ENCODE data around the gene SLC37A2. TPM values are rescaled to one million over a fixed set of nuclear protein-coding genes. Genes with fewer than 3 reads are reported as not detected.

The SLC37A2 gene
- total RNA-seq, 1 experiment from 2014 or later = 5.1 TPM

DNA sequence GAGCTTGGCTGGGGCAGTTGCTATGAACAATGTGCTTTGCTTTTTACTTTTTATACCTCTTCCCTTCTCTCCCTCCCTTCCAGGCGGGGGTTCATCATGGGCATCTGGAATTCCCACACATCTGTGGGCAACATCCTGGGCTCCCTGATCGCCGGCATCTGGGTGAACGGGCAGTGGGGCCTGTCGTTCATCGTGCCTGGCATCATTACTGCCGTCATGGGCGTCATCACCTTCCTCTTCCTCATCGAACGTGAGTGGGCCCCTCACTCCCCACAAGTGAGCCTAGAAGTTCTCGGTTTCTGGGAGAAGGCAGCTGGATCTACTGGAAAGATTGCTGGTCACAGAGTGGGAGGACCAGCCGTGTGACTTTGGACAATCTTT, 17.4 kb downstream of the SLC37A2 start:
- no peaks in the 10 kb centered on the region for H3K9me3 ChIP-seq (ENCODE audit: control insufficient read depth in 1 of 2, insufficient read depth in 1 of 2, low read depth in 1 of 2, low read length in 2 of 2)
- no peaks in the 10 kb centered on the region for H3K36me3 ChIP-seq (ENCODE audit: control insufficient read depth in 1 of 2, insufficient read depth in 2 of 2, low read length in 2 of 2)
- no TSS peak for BruUV-seq (replicated peaks)
- peaks cover 8 to 58% of the 10 kb centered on the region in 2 experiments; a peak in 2 of 4 replicates for H3K4me1 ChIP-seq (ENCODE audit: control insufficient read depth in 1 of 2, insufficient read depth in 2 of 2, low read length in 2 of 2)
- H3K9ac ChIP-seq (ENCODE audit: low read length) = no peak overlapping the region
- DNase-seq (ENCODE audit: low read depth, low spot score) = no peak
- H2AFZ ChIP-seq (ENCODE audit: low read depth, low read length, poor library complexity, severe bottlenecking) = no peak overlapping the region
- no peaks in the 10 kb centered on the region for H3K9me2 ChIP-seq (ENCODE audit: insufficient read depth)
- no peak overlapping the region for H3K4me2 ChIP-seq (ENCODE audit: low read length)
- H4K20me1 ChIP-seq (ENCODE audit: insufficient read depth) = no peaks in the 10 kb centered on the region
- H3K27ac ChIP-seq (ENCODE audit: low read depth, low read length) = no peak overlapping the region
- H3K27me3 ChIP-seq (ENCODE audit: insufficient read depth, low read length) = no peaks in the 10 kb centered on the region
- TF ChIP-seq TCF7L2 (IDR thresholded peaks at IDR 0.05; ENCODE audit: borderline replicate concordance, extremely low read depth, insufficient read depth, insufficient read length) (no peak), CBX3 (IDR thresholded peaks at IDR 0.05; ENCODE audit: low read depth) (no peak), SRF (IDR thresholded peaks at IDR 0.05; ENCODE audit: low read depth) (no peak), ELF1 (IDR thresholded peaks at IDR 0.05; ENCODE audit: borderline replicate concordance, low read depth) (no peak), JUND (IDR thresholded peaks at IDR 0.05) (no peak)
- TF ChIP-seq, protein P1, sequence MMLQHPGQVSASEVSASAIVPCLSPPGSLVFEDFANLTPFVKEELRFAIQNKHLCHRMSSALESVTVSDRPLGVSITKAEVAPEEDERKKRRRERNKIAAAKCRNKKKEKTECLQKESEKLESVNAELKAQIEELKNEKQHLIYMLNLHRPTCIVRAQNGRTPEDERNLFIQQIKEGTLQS (IDR thresholded peaks at IDR 0.05) = no peak
- CTCF ChIA-PET = interaction anchor here (3.0 kb wide), 1 partner anchor 11 kb away, joined by 10 read pairs; no protein-coding TSS in a partner anchor
- ATAC-seq = no peak
- RAD21 ChIA-PET (ENCODE audit: low non-redundant PET in 1 of 2, low total read pairs in 2 of 2, uncharacterized antibody in 2 of 2, unreplicated experiment in 2 of 2) = no interaction called here
- POLR2A ChIA-PET = interaction anchor here (0.7 kb wide), 1 partner anchor 1452 kb away, joined by 5 read pairs; no protein-coding TSS in a partner anchor
- H3K4me3 ChIP-seq (replicated peaks in 1 of 2; ENCODE audit: low read depth in 1 of 2, low read length in 2 of 2) = no peak overlapping the region
- intact Hi-C loops (cut with micrococcal nuclease) = no loop called here
- H3K79me2 ChIP-seq (ENCODE audit: insufficient read depth, low read length) = no peaks in the 10 kb centered on the region

DNA sequence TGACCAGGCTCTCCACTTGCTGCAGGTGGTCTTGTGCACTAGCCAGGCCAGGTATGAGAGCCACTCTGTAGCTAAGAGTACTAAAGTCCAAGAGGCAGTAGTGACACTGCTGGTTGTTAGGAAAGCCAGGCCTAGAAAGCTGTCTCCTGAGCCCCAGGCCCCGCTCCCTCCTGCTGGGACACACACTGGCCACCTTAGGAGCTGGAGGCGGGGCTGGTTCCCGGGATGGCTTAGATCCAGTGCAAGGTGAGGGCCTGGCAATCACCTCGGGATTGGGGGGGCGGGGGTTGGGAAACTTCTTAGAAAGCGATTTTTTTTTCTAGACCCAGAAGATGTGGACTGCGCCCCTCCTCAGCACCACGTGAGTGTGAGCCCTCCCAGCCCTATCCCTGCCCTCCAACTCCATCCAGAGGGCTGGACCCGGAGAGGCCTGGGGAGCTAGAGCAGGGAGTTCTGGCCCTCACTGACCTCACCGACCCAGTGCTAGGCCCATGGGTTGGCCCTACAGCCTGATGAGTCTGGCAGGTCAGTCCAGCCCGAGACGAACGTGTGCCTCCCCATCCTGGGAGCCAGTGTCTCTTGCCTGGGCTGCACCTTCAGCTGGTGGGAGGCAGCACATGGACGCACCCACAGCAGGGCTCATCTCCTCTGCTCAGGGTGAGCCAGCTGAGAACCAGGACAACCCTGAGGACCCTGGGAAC, 18.1 kb downstream of the SLC37A2 start:
- Histone ChIP-seq H3K9me3 (ENCODE audit: control insufficient read depth in 1 of 2, insufficient read depth in 1 of 2, low read depth in 1 of 2, low read length in 2 of 2) (no peaks in the 10 kb centered on the region), H3K4me2 (ENCODE audit: low read length) (no peak overlapping the region), H3K79me2 (ENCODE audit: insufficient read depth, low read length) (no peaks in the 10 kb centered on the region), H3K9ac (ENCODE audit: low read length) (no peak overlapping the region), H3K4me1 (ENCODE audit: control insufficient read depth in 1 of 2, insufficient read depth in 2 of 2, low read length in 2 of 2) (peaks cover 8 to 54% of the 10 kb centered on the region in 2 experiments; a peak in 2 of 4 replicates), H3K9me2 (ENCODE audit: insufficient read depth) (no peaks in the 10 kb centered on the region), H3K4me3 (replicated peaks in 1 of 2; ENCODE audit: low read depth in 1 of 2, low read length in 2 of 2) (no peak overlapping the region), H3K27ac (ENCODE audit: low read depth, low read length) (no peak overlapping the region), H2AFZ (ENCODE audit: low read depth, low read length, poor library complexity, severe bottlenecking) (no peak overlapping the region), H3K27me3 (ENCODE audit: insufficient read depth, low read length) (no peaks in the 10 kb centered on the region), H3K36me3 (ENCODE audit: control insufficient read depth in 1 of 2, insufficient read depth in 2 of 2, low read length in 2 of 2) (no peaks in the 10 kb centered on the region), H4K20me1 (ENCODE audit: insufficient read depth) (no peaks in the 10 kb centered on the region)
- RAD21 ChIA-PET (ENCODE audit: low non-redundant PET in 1 of 2, low total read pairs in 2 of 2, uncharacterized antibody in 2 of 2, unreplicated experiment in 2 of 2) = no interaction called here
- POLR2A ChIA-PET = interaction anchor here (0.7 kb wide), 1 partner anchor 1451 kb away, joined by 5 read pairs; no protein-coding TSS in a partner anchor
- CTCF ChIA-PET = interaction anchor here (3.0 kb wide), 1 partner anchor 10 kb away, joined by 10 read pairs; no protein-coding TSS in a partner anchor
- no peak for DNase-seq (ENCODE audit: low read depth, low spot score)
- BruUV-seq (replicated peaks) = no TSS peak
- TF ChIP-seq FOSL1 (IDR thresholded peaks at IDR 0.05; ENCODE audit: low read depth) (no peak), EZH2 (IDR thresholded peaks at IDR 0.05) (no peak), CBX3 (IDR thresholded peaks at IDR 0.05; ENCODE audit: low read depth) (no peak), YY1 (IDR thresholded peaks at IDR 0.05; ENCODE audit: extremely low read depth, insufficient replicate concordance, low read depth, low read length) (no peak)
- intact Hi-C loops (cut with micrococcal nuclease) = no loop called here
- no peak for ATAC-seq

All from HCT116 (cell line).